GM12878 (cell line): Measurements from ENCODE around the gene DDX10. TPM values are rescaled to one million over a fixed set of nuclear protein-coding genes. Genes with fewer than 3 reads are reported as not detected.

Source experiments
- ATAC-seq: fragments of 200-7000 bp; cut with Tn5 transposase; 3 replicates; pipeline ENCODE4 v1.9.1; 2020; ENCODE audit warnings: mild to moderate bottlenecking, moderate library complexity
- BruUV-seq: library from RNA; stranded (reverse); fragments of 400-500 nt; replicated peaks from 2 replicates; lab custom pipeline; 2021; lab: Mats Ljungman, UMichigan
- CTCF ChIA-PET: fragments of 300-600 bp; sonication (Branson Sonifier 250); formaldehyde crosslinking; extraction: SDS; loops from one replicate; lab custom pipeline; 2021; ENCODE audit warnings: inconsistent platforms; lab: Yijun Ruan, JAX
- POLR2A ChIA-PET: fragments of 350-600 bp; formaldehyde crosslinking; extraction: SDS; loops from one replicate; lab custom pipeline; 2021; ENCODE audit warnings: inconsistent platforms; lab: Charles Lee
- RAD21 ChIA-PET: fragments of 300-600 bp; sonication (Branson Sonifier 250); formaldehyde crosslinking; loops from one replicate; lab custom pipeline; 2023; ENCODE audit warnings: antibody characterized with exemption; ENCODE audit not compliant: unreplicated experiment; lab: Charles Lee
- SMC1A ChIA-PET: fragments of 300-600 bp; sonication (Branson Sonifier 250); formaldehyde crosslinking; loops from one replicate; lab custom pipeline; 2023; ENCODE audit not compliant: unreplicated experiment, uncharacterized antibody; lab: Charles Lee
- DNase-seq: peaks from one replicate; pipeline ENCODE4 v3.0.0-alpha.2; 2011; ENCODE audit warnings: low read depth, low spot score
- FAIRE-seq: peaks from 3 replicates; lab custom pipeline; 2011; peaks lifted over from hg19 to GRCh38; lab: Jason Lieb, UNC
- H2AFZ ChIP-seq: 2 replicates; pipeline ENCODE4 v1.6.0; 2011; ENCODE audit warnings: low read depth, low read length, control low read depth; ENCODE audit not compliant: control insufficient read depth
- H3K27ac ChIP-seq: 2 replicates; pipeline ENCODE4 v1.5.1; 2011; ENCODE audit warnings: control low read depth; ENCODE audit not compliant: control insufficient read depth, insufficient read depth
- H3K27me3 ChIP-seq, 2 experiments: replicated peaks in 1 of 2; 2 replicates each; pipeline versions ENCODE4 v1.6.0 to v1.6.1; 2011; ENCODE audit warnings: low read length in 1 of 2; ENCODE audit not compliant: control insufficient read depth in 2 of 2, insufficient read depth in 2 of 2
- H3K36me3 ChIP-seq, 2 experiments: 2 replicates each; pipeline ENCODE4 v1.5.1; 2011; ENCODE audit warnings: low read length in 1 of 2; ENCODE audit not compliant: control insufficient read depth in 2 of 2, insufficient read depth in 2 of 2
- H3K4me1 ChIP-seq: 2 replicates; pipeline ENCODE4 v1.6.1; 2011; ENCODE audit warnings: mild to moderate bottlenecking, low read length, moderate library complexity, mixed read lengths; ENCODE audit not compliant: control insufficient read depth, insufficient read depth
- H3K4me2 ChIP-seq: 2 replicates; pipeline ENCODE4 v1.6.0; 2011; ENCODE audit warnings: control low read depth; ENCODE audit not compliant: control insufficient read depth, insufficient read depth
- H3K4me3 ChIP-seq: fragments of 200-600 bp; sonication (generic); 2 replicates; pipeline ENCODE4 v1.5.1; 2016
- H3K79me2 ChIP-seq: 2 replicates; pipeline ENCODE4 v1.6.0; 2011; ENCODE audit warnings: low read length; ENCODE audit not compliant: control insufficient read depth, insufficient read depth
- H3K9ac ChIP-seq: 2 replicates; pipeline ENCODE4 v1.8.0; 2011; ENCODE audit warnings: low read length, control low read depth, mixed read lengths; ENCODE audit not compliant: control insufficient read depth, insufficient read depth
- H3K9me3 ChIP-seq: replicated peaks from 3 replicates; pipeline ENCODE4 v1.5.1; 2011; ENCODE audit warnings: mild to moderate bottlenecking, low read length; ENCODE audit not compliant: control insufficient read depth, insufficient read depth
- H4K20me1 ChIP-seq: 2 replicates; pipeline ENCODE4 v1.6.0; 2011; ENCODE audit not compliant: control insufficient read depth, insufficient read depth
- EZH2 ChIP-seq: IDR thresholded peaks from 2 replicates; pipeline ENCODE4 v1.6.1; 2012; ENCODE audit warnings: low read depth, mild to moderate bottlenecking, control low read depth, inconsistent platforms, low read length, borderline replicate concordance; ENCODE audit not compliant: control insufficient read depth
- FOXK2 ChIP-seq: fragments of 450-650 bp; IDR thresholded peaks from 2 replicates; pipeline ENCODE4 v1.6.1; 2017; ENCODE audit warnings: mild to moderate bottlenecking, moderate library complexity
- IKZF1 ChIP-seq: fragments of 450-650 bp; conservative IDR thresholded peaks from 2 replicates; pipeline ENCODE4 v1.6.1; 2017; ENCODE audit warnings: antibody characterized with exemption, mild to moderate bottlenecking
- LARP7 ChIP-seq: fragments of 450-650 bp; IDR thresholded peaks from 2 replicates; pipeline ENCODE4 v1.6.1; 2017; ENCODE audit warnings: mild to moderate bottlenecking
- NFIC ChIP-seq: IDR thresholded peaks from 2 replicates; pipeline ENCODE4 v1.6.1; 2012; ENCODE audit warnings: low read depth, mild to moderate bottlenecking, inconsistent platforms, low read length, moderate library complexity
- NR2C1 ChIP-seq: fragments of 450-650 bp; IDR thresholded peaks from 2 replicates; pipeline ENCODE4 v1.6.1; 2017; ENCODE audit warnings: antibody characterized with exemption, mild to moderate bottlenecking, moderate library complexity
- PML ChIP-seq: IDR thresholded peaks from 2 replicates; pipeline ENCODE4 v1.6.1; 2012; ENCODE audit warnings: low read length, inconsistent platforms
- RAD21 ChIP-seq: IDR thresholded peaks from 2 replicates; pipeline ENCODE4 v1.6.1; 2011; ENCODE audit warnings: mild to moderate bottlenecking, low read depth, low read length, moderate library complexity; ENCODE audit not compliant: insufficient read depth
- RB1 ChIP-seq: fragments of 450-650 bp; formaldehyde crosslinking; IDR thresholded peaks from 2 replicates; pipeline ENCODE4 v1.6.1; 2017; ENCODE audit warnings: mild to moderate bottlenecking, borderline replicate concordance
- SIN3A ChIP-seq: IDR thresholded peaks from 2 replicates; pipeline ENCODE4 v1.6.1; 2012; ENCODE audit warnings: low read depth, low read length, improper control_type of control experiment
- SMAD1 ChIP-seq: fragments of 450-650 bp; IDR thresholded peaks from 2 replicates; pipeline ENCODE4 v1.6.1; 2018; ENCODE audit warnings: mild to moderate bottlenecking, low read depth; ENCODE audit not compliant: partially characterized antibody
- SUPT20H ChIP-seq: IDR thresholded peaks from 2 replicates; pipeline ENCODE4 v1.6.1; 2011; ENCODE audit warnings: low read depth, mild to moderate bottlenecking, low read length, moderate library complexity, borderline replicate concordance; ENCODE audit not compliant: control insufficient read depth
- TCF3 ChIP-seq: IDR thresholded peaks from 2 replicates; pipeline ENCODE4 v1.6.1; 2012; ENCODE audit warnings: low read depth, mild to moderate bottlenecking, low read length, borderline replicate concordance; ENCODE audit not compliant: insufficient read depth
- ZBED1 ChIP-seq: IDR thresholded peaks from 2 replicates; pipeline ENCODE4 v1.6.1; 2016; ENCODE audit warnings: borderline replicate concordance
- ZZZ3 ChIP-seq: IDR thresholded peaks from 2 replicates; pipeline ENCODE4 v1.6.1; 2011; ENCODE audit warnings: low read depth; ENCODE audit not compliant: control insufficient read depth, insufficient read length
- in situ Hi-C: fragments of 300-500 bp; cut with MboI; formaldehyde crosslinking; loops from 9 replicates; pipeline ENCODE4 v1.14.3; 2018; ENCODE audit warnings: mixed read lengths
- intact Hi-C: fragments of 100-400 bp; cut with micrococcal nuclease; formaldehyde crosslinking; loops from one replicate; pipeline ENCODE4 v1.14.2; 2022; ENCODE audit not compliant: unreplicated experiment
- polyA plus RNA-seq, 11 experiments: library from polyadenylated mRNA; depleted of rRNA in 4 of 11; unstranded in 6 of 11; stranded (reverse) in 5 of 11; fragments of >200 nt; fragmentation: Nextera tagmentation in 4 of 11; fragmentation: Illumina TruSeq in 1 of 11; extraction: Ambion mirVana in 4 of 11; extraction: Trizol in 1 of 11; gene quantifications; 1 replicate in 1 of 11; 2 replicates in 10 of 11; pipeline versions ENCODE4 v1.2.1 to v1.2.3, GENCODE V29; 2011 to 2016; ENCODE audit warnings: inconsistent platforms in 2 of 11, missing spikeins in 2 of 11, low read depth in 1 of 11
- total RNA-seq, 4 experiments: library from RNA; depleted of rRNA in 3 of 4; stranded (reverse); fragments of >200 nt in 3 of 4; fragmentation: Illumina TruSeq in 1 of 4; extraction: Trizol in 1 of 4; gene quantifications; 2 replicates each; pipeline versions ENCODE4 v1.2.1 to v1.2.3, GENCODE V29; 2013 to 2021
- TF ChIP-seq, protein P1 (sequence below): fragments of 450-650 bp; formaldehyde crosslinking; IDR thresholded peaks from 2 replicates; pipeline ENCODE4 v1.5.0; 2022; ENCODE audit warnings: mild to moderate bottlenecking, missing genetic modification characterization
- TF ChIP-seq, protein P2 (sequence below): IDR thresholded peaks from 2 replicates; pipeline ENCODE4 v1.6.1; 2012; ENCODE audit warnings: mild to moderate bottlenecking, low read depth, low read length

The DDX10 gene
- total and polyA plus RNA-seq, 10 of the 15 experiments (the other 5 are each of a cell fraction or from before 2014, with no cell fraction given), result 20.9 to 51.5 (median 31.9) TPM

DNA sequence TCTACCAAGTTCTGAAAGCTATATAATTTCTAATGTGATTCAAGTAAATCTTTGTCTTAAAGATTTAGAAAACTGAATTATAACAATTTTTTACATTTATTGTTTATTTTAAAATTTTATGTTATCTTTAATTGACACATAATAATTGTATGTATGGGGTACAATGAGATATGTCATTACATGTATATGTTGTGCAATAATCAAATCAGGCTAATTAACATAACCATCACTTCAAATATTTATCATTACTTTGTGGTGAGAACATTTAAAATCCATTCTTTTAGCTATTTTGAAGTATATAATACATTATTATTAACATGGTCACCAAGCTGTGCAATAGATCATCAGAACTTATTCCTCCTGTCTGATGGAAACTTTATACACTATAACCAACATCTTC lies 181.1 kb downstream of the DDX10 start:
- no peaks in the 10 kb centered on the region for H3K4me1 ChIP-seq
- H3K36me3 ChIP-seq, result 0 out of 4 replicates have a peak, but pooled peaks cover 0 to 3% of the 10 kb centered on the region in 2 experiments
- RAD21 ChIA-PET, result interaction anchor here (1.0 kb wide), 1 partner anchor 9 kb away, joined by 3 read pairs; no protein-coding TSS in a partner anchor
- intact Hi-C loops, result no loop called here
- TF ChIP-seq ZZZ3 (no peak), SMAD1 (no peak), SUPT20H (no peak), PML (no peak), IKZF1 (no peak), NFIC (no peak), RB1 (no peak), LARP7 (no peak), EZH2 (no peak), TCF3 (no peak), NR2C1 (no peak), ZBED1 (no peak), SIN3A (no peak), FOXK2 (no peak), RAD21 (no peak)
- TF ChIP-seq, protein P1, sequence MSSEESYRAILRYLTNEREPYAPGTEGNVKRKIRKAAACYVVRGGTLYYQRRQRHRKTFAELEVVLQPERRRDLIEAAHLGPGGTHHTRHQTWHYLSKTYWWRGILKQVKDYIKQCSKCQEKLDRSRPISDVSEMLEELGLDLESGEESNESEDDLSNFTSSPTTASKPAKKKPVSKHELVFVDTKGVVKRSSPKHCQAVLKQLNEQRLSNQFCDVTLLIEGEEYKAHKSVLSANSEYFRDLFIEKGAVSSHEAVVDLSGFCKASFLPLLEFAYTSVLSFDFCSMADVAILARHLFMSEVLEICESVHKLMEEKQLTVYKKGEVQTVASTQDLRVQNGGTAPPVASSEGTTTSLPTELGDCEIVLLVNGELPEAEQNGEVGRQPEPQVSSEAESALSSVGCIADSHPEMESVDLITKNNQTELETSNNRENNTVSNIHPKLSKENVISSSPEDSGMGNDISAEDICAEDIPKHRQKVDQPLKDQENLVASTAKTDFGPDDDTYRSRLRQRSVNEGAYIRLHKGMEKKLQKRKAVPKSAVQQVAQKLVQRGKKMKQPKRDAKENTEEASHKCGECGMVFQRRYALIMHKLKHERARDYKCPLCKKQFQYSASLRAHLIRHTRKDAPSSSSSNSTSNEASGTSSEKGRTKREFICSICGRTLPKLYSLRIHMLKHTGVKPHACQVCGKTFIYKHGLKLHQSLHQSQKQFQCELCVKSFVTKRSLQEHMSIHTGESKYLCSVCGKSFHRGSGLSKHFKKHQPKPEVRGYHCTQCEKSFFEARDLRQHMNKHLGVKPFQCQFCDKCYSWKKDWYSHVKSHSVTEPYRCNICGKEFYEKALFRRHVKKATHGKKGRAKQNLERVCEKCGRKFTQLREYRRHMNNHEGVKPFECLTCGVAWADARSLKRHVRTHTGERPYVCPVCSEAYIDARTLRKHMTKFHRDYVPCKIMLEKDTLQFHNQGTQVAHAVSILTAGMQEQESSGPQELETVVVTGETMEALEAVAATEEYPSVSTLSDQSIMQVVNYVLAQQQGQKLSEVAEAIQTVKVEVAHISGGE (CRISPR knock-in tag), result no peak
- TF ChIP-seq, protein P2, sequence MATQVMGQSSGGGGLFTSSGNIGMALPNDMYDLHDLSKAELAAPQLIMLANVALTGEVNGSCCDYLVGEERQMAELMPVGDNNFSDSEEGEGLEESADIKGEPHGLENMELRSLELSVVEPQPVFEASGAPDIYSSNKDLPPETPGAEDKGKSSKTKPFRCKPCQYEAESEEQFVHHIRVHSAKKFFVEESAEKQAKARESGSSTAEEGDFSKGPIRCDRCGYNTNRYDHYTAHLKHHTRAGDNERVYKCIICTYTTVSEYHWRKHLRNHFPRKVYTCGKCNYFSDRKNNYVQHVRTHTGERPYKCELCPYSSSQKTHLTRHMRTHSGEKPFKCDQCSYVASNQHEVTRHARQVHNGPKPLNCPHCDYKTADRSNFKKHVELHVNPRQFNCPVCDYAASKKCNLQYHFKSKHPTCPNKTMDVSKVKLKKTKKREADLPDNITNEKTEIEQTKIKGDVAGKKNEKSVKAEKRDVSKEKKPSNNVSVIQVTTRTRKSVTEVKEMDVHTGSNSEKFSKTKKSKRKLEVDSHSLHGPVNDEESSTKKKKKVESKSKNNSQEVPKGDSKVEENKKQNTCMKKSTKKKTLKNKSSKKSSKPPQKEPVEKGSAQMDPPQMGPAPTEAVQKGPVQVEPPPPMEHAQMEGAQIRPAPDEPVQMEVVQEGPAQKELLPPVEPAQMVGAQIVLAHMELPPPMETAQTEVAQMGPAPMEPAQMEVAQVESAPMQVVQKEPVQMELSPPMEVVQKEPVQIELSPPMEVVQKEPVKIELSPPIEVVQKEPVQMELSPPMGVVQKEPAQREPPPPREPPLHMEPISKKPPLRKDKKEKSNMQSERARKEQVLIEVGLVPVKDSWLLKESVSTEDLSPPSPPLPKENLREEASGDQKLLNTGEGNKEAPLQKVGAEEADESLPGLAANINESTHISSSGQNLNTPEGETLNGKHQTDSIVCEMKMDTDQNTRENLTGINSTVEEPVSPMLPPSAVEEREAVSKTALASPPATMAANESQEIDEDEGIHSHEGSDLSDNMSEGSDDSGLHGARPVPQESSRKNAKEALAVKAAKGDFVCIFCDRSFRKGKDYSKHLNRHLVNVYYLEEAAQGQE, result no peak
- no peak overlapping the region for H3K27ac ChIP-seq
- FAIRE-seq (no peak), ATAC-seq (no peak), DNase-seq (no peak)
- CTCF ChIA-PET, result interaction anchor here (0.9 kb wide), 1 partner anchor 851 kb away, joined by 3 read pairs; no protein-coding TSS in a partner anchor
- H3K4me2 ChIP-seq, result no peak overlapping the region
- H3K9me3 ChIP-seq, result no peaks in the 10 kb centered on the region
- in situ Hi-C loops, result no loop called here
- POLR2A ChIA-PET, result no interaction called here
- H4K20me1 ChIP-seq, result no peaks in the 10 kb centered on the region
- no TSS peak for BruUV-seq
- H3K27me3 ChIP-seq, result no peaks in the 10 kb centered on the region
- H3K79me2 ChIP-seq, result no peaks in the 10 kb centered on the region
- no peak overlapping the region for H2AFZ ChIP-seq
- SMC1A ChIA-PET, result interaction anchor here (0.7 to 1.3 kb wide), 3 partner anchors 9 to 831 kb away, joined by 3 to 6 read pairs (median 3); no protein-coding TSS in a partner anchor
- H3K4me3 ChIP-seq, result no peak overlapping the region
- no peak overlapping the region for H3K9ac ChIP-seq
